HG02943 (cell line): Measurements from ENCODE around the gene COMT.
"Not testable (repeated sequence)": the region's sequence is repeated elsewhere in the genome, so short reads cannot be mapped to it uniquely, and the experiment has no call there.

Experiments used
- ATAC-seq: cut with Tn5 transposase; IDR thresholded peaks from one replicate; pipeline ENCODE4 v1.9.1; 2021; ENCODE audit warnings: mild to moderate bottlenecking, low read depth, moderate library complexity; ENCODE audit not compliant: unreplicated experiment

The COMT gene

GRCh38 chr22:19906864-19907263 is 34.7 kb upstream of the COMT start:
- ATAC-seq = not testable (repeated sequence)

- ATAC-seq = not testable (repeated sequence)
Measured at GRCh38 chr22:19907902-19908301, 33.7 kb upstream of the COMT start.

DNA sequence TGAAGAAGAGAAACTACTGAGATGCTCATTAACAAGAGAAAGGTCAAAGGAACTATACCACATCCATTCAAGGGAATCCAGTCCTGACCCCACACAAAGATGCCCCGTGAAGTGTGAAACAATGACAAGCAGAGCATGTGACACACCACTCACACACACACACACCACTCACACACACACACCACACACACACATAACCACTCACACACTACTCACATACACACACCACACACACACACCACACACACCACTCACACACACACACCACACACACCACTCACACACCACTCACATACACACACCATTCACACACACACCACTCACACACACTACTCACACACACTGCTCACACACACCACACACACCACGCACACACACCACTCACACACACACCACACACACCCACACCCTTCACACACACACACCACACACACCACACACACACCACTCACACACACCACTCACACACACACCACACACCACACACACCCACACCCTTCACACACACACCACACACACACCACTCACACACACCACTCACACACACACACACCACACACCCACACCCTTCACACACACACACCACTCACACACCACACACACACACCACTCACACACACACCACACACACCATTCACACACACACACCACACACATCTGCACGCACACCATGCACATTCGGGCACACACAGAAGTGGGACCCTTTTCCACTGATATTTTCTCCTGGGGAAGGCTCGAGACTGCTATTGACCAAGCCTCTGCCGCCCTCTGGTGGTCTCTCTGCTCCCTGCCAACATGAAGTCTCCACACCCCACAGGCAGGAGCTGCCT is 32.0 kb upstream of the COMT start:
- no peak for ATAC-seq

DNA sequence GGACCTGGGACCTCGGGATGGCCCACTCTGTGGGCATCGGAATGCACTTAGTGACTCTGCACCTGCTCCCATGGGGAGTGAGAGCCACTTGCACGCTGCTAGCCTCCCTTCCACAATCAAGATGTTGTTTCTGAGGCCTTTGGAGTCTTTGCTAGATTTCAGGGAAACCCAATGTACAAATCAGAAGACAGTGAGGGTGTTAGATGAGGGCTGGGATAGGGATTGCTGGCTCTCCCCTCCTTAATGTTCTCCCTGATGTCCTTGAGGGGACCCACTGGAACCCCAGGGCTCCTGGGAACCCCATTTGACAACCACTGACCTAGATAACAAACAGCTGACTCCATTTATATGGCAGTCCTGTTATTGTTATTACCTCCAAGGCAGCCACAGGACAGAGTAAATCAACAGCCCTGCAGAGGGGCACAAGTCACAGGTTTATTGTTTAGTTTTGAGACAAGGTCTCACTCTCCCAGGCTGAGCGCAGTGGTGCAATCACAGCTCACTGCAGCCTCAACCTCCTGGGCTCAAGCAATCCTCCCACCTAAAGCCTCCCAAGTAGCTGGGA is 31.3 kb upstream of the COMT start:
- no peak for ATAC-seq

- no peak for ATAC-seq
Measured at GRCh38 chr22:19911540-19912270, 29.9 kb upstream of the COMT start.

DNA sequence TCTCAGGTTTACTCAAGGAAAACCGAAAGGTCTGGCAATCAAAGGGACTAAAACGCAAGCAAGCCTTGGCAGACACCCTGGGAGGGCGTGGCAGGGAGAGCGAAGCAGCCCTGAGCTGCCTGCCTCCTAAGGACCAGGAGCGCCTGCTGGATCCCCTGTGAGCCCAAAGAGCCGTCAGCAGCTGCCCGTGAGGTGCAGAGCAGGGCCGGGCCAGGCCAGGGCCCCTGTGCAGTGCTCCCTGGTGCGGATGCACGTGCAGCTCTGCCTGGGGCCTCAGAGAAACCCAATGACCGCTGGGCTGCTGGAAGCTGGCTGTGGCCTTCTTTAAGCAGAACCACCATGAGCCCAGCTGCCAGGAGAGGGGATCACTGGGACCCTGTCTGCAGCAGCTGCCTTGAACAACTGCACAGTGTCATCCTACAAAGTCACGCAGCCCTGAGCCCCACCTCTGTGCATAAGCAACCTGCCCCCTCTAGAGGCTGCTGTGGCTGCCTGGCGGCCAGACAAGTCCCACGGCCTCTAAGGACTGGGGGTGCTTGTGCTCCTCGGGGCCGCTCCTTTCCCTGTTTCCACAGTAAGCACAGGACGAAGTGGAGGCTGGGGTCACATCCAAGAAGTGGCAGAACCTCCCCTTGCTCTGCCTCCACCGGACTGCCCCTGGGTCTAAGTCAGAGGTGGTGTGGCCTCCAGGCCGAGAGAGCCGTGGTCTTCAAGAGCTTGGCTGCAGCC is 29.1 kb upstream of the COMT start:
- ATAC-seq = no peak

DNA sequence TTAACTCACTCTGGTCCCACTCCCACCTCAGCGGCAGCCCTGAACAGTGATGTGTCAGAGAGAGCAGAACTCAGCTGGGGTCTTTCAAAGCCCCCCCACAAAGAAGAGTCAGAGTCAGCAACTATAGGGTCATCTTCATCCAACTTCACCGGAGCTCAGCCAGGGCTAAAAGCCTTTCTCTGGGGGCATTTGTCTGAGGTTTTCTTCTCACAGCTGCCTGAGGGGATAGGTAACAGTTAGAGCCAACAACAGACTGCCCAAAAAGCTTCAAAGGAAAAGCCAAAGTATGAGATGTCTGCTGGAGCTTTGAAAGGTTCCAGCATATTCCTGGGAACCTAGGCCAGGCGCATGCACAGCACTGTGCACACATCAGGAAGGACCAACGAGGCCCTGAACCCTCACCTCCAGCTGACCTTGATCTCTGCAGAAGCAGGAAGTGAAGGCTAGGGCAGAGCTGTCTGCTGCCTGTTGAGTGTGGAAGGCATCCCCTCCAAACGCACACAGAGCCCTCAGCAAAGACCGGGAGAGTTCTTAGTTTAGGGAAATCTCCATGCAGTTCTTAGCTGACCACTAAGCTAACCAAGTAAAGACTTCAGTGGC is 28.1 kb upstream of the COMT start:
- ATAC-seq = no peak

- ATAC-seq = no peak
Measured at GRCh38 chr22:19914201-19914943, 27.2 kb upstream of the COMT start.

- no peak for ATAC-seq
Measured at GRCh38 chr22:19915287-19915954, 26.2 kb upstream of the COMT start.

GRCh38 chr22:19916006-19916405 is 25.6 kb upstream of the COMT start:
- no peak for ATAC-seq

DNA sequence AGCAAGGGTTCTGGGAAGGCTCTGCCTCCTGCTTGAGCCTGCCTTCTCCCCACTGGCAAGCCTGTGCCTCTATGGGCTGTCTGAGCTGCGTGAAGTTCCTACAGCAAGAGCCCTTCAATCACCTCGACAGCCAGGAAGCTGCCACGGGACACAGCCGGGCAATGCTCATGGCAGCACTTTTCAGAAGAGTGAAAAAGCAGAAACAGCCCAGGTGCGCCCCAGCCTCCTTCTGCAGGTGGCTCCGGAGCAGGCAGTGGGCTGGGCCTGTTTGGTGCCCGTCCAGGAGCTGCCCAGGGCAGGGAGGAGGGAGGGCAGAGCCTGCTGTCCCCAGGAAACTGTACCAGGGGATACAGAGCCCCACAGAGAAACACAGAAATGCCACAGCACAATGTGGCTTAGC is 24.6 kb upstream of the COMT start:
- no peak for ATAC-seq

DNA sequence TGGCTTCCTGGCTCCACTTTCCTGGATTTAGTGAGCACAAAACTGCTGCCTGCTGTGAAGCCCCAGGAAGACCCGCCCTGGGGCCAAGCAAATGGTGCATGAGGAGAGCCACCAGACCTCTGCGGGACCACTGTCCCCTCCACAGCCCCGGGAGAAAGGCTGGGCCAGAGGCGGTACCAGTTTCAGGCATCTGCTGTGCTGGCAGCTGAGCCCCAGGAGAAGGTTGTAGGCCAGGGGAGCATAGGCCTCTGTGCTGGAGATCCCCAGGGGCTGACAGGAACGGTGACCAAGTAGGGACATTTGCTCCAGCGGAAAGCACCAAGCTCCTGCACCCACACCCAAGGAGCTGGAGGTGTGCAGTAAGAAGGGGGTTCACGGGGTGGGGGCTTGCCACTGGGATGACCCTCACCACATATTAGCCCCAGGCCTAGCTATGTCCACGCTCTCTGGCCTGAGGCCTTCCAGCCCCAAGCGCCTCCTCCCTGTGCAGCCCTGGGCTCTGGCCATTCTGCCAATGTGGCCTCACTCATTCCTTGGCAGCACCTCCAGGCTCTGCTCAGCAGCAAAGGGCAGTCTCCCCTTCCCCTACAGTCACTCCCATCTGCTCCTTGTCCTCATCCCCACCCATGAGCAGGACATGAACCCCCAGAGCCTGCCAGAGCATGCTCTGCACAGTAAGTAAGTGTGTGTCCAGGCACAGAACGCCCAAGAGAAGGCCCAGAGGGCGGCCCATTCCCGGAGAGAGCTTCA is 24.0 kb upstream of the COMT start:
- ATAC-seq = no peak

GRCh38 chr22:19918332-19919106 is 23.1 kb upstream of the COMT start:
- no peak for ATAC-seq

DNA sequence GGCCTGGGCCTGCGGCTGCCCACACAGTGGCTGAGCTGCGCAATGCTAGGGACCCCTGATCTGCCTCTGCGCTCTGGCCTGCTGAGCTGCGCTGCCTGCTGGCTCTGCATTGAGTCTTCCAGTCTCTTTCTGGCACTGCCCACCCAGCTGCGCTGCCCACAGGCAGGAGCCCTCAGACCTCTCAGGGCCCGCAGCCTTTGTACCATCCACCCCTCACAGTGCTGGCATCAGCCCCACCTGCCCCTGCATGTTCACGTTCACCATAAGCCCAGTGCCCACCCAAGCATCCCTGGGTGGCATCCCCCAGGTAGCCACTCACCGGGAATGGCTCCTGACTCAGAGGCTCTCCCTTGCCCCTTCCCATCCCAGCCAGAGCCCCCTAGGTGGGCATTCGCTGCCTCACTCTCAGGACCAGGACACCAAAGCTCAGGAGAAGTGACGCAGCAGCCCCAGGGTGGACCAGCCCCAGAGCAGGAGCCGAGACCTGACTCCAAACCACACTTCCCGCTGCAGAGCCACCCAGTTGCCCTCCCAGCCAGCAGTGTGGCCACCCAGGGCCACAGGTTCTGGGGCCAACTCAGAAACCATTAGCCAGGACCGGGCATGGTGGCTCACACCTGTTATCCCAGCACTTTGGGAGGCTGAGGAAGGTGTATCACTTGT is 21.7 kb upstream of the COMT start:
- no peak for ATAC-seq

- no peak for ATAC-seq
Measured at GRCh38 chr22:19921544-19922081, 20.0 kb upstream of the COMT start.

DNA sequence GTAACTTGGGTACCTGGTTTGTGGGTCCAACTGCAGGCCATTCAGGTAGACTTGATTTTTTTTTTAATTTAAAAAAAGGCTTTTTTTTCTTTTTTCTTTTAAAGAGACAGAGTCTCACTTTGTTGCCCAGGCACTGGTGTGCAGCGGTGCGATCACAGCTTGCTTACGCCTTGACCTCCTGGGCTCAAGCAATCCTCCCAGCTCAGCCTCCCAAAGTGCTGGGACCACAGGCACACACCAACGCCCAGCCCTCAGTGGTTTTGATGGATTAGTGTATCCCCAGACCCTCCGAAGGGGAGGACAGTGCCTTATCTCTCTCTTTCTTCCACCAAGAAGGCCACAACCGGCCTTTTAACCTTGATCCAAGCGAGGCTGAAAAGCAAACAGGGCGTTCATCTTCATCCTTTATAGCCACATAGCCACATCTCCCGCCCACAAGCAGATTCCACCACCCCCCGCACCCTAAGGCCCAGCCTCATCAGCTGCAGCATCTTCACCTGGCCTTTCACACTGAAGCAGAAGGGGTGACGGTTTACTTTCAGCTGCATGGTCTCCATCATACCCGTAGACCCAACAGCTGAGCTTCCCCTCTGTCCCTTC is 17.6 kb upstream of the COMT start:
- ATAC-seq = no peak

DNA sequence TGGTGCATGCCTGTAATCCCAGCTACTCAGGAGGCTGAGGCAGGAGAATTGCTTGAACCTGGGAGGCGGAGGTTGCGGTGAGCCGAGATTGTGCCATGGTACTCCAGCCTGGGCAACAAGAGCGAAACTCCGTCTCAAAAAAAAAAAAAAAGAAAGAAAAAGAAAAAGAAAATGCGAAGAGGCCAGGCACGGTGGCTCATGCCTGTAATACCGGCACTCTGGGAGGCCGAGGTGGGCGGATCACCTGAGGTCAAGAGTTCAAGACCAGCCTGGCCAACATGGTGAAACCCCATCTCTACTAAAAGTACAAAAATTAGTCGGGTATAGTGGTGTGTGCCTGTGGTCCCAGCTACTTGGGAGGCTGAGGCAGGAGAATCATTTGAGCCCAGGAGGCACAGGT is 15.5 kb upstream of the COMT start:
- not testable (repeated sequence) for ATAC-seq
